Inflammatory macrophage treated with lipopolysaccharide for 4 hours (primary cell): ENCODE measurements around the gene LRRC42.
"Not testable (repeated sequence)": the region's sequence is repeated elsewhere in the genome, so short reads cannot be mapped to it uniquely, and the experiment has no call there.

Experiments
- DNase-seq: peaks from one replicate; pipeline ENCODE4 v3.0.0-alpha.2; 2020

LRRC42 gene

DNA sequence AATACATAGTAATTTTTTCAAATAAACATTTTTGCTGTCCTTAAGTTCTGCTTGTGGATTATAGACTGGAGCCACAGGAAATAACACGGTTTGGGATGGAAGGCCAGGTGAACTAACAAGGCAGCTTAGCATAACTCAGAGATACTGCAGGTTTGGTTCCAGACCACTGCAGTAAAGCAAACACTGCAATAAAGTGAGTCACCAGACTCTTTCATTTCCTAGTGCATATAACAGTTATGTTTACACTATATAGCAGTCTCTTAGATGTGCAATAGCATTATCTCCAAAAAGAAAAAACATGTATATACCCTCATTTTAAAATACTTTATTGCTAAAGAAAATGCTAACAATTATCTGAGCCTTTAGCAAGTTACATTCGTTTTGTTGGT lies 22.0 kb downstream of the LRRC42 start:
- DNase-seq: no peak

DNA sequence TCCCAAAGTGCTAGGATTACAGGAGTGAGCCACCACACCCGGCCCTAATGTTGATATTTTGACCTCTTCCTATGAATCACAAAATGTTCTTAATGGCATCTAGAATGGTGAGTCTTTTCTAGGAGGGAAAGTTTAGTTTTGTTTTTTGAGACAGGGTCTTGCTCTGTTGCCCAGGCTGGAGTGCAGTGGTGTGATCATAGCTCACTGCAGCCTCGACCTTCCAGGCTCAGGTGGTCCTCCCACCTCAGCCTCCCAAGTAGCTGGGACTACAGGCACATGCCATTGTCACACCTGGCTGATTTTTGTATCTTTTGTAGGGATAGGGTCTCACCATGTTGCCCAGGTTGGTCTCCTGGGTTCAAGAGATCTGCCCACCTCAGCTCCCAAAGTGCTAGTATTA lies 23.2 kb downstream of the LRRC42 start:
- not testable (repeated sequence) for DNase-seq

GRCh38 chr1:53971718-53972117 lies 25.6 kb downstream of the LRRC42 start:
- DNase-seq: no peak

- no peak for DNase-seq
Observed at GRCh38 chr1:53975861-53976260, 29.7 kb downstream of the LRRC42 start.

DNA sequence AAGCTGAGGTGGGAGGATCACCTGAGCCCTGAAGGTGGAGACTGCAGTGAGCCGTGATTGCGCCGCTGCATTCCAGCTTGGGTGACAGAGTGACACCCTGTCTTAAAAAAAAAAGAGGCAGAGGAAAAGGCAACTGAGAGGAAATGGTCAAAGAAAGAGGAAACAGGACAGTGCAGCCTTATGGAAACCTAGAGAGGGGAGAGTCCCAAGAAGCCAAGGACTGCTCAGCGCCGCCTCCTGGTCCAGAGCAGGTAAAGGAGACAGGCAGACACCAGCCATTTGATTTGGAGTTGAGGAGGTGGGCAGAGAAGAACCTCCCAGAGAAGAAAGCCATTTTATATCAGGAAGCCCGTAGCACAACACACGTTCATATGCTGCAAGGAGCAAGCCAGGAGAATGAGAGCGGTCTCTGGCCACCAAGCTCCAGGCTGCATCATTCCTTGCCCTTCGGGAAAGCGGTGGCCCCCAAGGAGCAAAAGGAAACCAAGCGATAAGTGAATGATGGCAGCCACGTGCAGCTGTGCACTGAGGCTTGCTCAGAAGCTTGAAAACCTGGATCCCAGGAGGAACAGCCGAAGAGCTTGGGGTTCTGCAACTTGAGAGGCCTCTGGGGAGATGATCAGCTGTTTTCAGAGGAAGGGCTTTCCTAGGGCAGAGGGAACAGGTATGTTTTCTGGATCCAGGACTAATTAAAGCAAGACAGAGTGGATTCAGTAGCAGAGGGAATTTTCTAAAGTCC lies 33.7 kb downstream of the LRRC42 start:
- peak; percentile 51 for DNase-seq

GRCh38 chr1:53981220-53981619 lies 35.1 kb downstream of the LRRC42 start:
- no peak for DNase-seq

DNA sequence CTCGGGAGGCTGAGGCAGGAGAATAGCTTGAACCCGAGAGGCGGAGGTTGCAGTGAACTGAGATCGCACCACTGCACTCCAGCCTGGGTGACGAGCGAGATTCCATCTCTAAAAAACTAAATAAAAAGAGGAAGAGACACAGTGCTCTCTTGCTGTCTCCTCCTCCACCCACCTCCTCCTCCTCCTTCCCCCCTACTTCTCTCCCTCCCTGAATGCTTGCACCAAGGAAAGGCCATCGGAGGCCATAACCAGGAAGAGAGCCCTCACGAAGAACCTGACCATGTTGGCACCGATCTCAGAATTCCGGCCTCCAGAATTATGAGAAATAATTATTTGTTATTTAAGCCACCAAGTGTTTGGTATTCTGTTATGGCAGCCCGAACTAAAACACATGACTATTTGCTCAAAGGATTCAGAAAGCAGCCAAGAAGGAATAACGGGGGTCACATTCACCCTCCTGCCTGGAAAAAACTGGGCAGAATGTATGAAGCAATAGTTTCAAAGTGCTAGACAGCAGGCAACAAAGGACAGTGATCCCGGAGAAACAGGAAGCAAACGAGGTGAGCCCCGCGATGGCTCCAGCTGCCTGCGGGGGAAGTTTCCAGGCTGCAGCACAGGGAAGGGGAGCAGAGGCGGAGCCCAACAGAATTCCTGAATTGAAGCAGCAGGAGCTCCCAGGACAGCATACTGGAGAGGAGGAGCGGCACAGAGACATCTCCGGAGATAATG lies 36.0 kb downstream of the LRRC42 start:
- DNase-seq: peak; percentile 30

GRCh38 chr1:53982763-53983104 lies 36.6 kb downstream of the LRRC42 start:
- DNase-seq: no peak

DNA sequence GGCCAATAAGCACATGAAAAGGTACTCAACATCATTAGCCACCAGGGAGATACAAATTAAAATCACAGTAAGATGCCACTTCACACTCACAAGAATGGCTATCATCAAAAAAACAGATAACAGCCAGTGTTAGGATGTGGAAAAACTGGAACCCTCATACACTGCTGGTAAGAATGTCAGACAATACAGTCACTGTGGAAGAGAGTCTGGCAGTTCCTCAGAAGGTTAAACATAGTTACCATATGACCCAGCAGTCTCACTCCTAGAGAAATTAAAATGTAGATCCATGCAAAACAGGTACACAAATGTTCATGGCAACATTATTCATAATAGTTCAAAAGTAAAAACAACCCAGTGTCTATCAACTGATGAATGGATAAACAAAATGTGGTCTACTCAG lies 38.6 kb downstream of the LRRC42 start:
- DNase-seq: no peak

GRCh38 chr1:53986458-53986857 lies 40.3 kb downstream of the LRRC42 start:
- no peak for DNase-seq

- no peak for DNase-seq
Observed at GRCh38 chr1:53987880-53988279, 41.7 kb downstream of the LRRC42 start.

GRCh38 chr1:53992085-53992874 lies 46.1 kb downstream of the LRRC42 start:
- no peak for DNase-seq

- not testable (repeated sequence) for DNase-seq
Observed at GRCh38 chr1:53994516-53994915, 48.4 kb downstream of the LRRC42 start.

DNA sequence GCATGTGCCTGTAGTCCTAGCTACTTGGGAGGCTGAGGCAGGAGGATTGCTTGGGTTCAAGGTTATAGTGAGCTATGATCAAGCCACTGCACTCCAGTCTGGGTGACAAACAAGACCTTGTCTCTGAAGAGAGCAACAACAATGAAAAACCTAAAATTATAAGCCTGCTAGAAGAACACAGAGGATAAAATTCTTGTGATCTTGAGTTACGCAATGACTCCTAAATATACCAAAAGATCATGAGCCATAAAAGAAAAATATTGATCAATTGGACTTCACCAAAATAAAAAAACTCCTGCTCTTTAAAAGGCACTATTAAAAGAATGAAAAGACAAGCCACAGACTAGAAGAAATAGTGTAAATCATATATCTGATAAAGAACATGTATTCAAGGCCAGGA lies 49.5 kb downstream of the LRRC42 start:
- no peak for DNase-seq

GRCh38 chr1:53998223-53998622 lies 52.1 kb downstream of the LRRC42 start:
- DNase-seq: no peak

- no peak for DNase-seq
Observed at GRCh38 chr1:53999920-54000319, 53.8 kb downstream of the LRRC42 start.

- no peak for DNase-seq
Observed at GRCh38 chr1:54001591-54001990, 55.4 kb downstream of the LRRC42 start.

DNA sequence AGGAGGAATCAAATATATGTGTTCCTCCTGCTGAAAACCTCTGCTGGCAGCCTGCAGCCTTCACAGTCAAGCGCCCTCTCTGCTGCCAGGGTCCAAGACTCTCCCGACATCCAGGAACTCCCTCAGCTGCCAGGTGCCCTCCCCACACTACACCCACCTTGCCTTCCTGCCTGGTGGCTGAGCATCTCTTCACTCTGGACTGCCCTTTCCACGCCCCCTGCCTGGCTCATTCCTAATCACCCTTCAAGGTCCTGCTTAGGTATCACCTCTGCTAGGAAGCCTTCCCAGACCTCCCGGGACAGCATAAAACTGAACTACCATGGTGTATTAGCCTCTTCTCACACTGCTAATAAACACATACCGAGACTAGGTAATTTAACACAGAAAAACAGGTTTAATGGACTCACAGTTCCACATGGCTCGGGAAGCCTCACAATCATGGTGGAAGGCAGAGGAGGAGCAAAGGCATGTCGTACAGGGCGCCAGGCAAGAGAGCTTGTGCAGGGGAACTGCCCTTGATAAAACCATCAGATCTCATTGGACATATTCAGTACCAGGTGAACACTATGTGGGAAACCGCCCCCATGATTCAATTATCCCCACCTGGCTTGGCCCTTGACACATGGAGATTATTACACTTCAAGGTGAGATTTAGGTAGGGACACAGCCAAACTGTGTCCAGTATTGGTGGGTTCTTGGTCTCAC lies 56.5 kb downstream of the LRRC42 start:
- DNase-seq: no peak

DNA sequence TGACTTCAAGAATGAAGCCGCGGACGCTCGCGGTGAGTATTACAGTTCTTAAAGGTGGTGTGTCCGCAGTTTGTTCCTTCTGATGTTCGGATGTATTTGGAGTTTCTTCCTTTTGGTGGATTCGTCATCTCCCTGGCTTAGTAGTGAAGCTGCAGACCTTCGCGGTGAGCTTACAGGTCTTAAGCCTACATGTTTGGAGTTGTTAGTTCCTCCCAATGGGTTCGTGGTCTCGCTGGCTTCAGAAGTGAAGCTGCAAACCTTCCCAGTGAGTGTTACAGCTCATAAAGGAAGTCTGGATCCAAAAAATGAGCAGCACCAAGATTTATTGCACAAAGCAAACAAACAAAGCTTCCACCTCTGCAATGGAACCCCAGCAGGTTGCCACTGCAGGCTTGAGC lies 57.1 kb downstream of the LRRC42 start:
- DNase-seq: no peak

DNA sequence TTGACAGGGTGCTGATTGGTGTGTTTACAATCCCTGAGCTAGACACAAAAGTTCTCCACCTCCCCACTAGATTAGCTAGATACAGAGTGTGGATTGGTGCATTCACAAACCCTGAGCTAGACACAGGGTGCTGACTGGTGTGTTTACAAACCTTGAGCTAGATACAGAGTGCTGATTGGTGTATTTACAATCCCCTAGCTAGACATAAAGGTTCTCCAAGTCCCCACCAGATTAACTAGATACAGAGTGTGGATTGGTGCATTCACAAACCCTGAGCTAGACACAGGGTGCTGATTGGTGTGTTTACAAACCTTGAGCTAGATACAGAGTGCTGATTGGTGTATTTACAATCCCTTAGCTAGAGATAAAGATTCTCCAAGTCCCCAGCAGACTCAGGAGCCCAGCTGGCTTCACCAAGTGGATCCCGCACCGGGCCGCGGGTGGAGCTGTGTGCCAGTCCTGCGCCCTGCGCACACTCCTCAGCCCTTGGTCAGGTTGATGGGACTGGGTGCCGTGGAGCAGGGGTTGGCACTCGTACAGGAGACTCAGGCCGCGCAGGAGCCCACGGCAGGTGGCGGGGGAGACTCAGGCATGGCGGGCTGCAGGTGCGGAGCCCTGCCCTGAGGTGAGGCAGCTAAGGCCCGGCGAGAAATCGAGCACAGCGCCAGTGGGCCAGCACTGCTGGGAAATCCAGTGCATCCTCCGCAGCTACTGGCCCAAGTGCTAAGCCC lies 57.8 kb downstream of the LRRC42 start:
- DNase-seq: not testable (repeated sequence)

DNA sequence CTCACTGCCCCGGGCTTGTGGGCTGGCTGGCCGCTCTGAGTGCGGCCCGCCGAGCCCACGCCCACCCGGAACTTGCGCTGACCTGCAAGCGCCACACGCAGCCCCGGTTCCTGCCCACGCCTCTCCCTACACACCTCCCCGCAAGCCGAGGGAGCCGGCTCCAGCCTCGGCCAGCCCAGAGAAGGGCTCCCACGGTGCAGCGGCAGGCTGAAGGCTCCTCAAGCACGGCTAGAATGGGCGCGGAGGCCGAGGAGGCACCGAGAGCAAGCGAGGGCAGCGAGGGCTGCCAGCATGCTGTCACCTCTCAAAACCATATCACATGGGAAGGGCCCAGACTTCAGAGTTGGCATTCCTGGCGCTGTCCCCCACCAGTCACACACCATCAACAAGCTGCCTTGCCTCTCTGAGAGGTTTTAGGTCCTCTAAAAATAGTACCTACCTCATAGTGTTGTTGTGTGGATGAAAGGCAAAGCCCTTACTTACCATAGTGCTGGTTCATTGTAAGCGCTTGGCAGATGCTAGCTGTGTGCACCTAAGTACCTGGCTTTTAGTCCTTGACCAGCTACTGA lies 58.4 kb downstream of the LRRC42 start:
- no peak for DNase-seq

- no peak for DNase-seq
Observed at GRCh38 chr1:54006508-54006907, 60.4 kb downstream of the LRRC42 start.
